ENCODE measurements around the gene TBX5. TPM values are rescaled to one million over a fixed set of nuclear protein-coding genes. Genes with fewer than 3 reads are reported as not detected.

TBX5 gene
- polyA plus RNA-seq, 1 donor (not counting 4 experiments of a cell fraction or from before 2014, with no cell fraction given): not detected

- Histone ChIP-seq H3K27me3 (ENCODE audit: control insufficient read depth, extremely low read depth, insufficient read depth, low read length) (peaks cover 91% of the 10 kb centered on the region), H3K4me1 (ENCODE audit: control insufficient read depth, extremely low read depth, insufficient read depth, low read length) (no peaks in the 10 kb centered on the region), H3K27ac (ENCODE audit: control insufficient read depth, insufficient read depth, low read length) (no peak overlapping the region), H3K4me2 (ENCODE audit: control insufficient read depth, extremely low read depth, insufficient read depth, low read depth, low read length) (no peak overlapping the region), H3K9me1 (ENCODE audit: control insufficient read depth, extremely low read depth, insufficient read depth, low read length) (no peaks in the 10 kb centered on the region), H3K9me3 (ENCODE audit: control insufficient read depth, low read depth, low read length) (no peaks in the 10 kb centered on the region), H3K79me2 (ENCODE audit: control insufficient read depth, insufficient read depth, low read length) (no peaks in the 10 kb centered on the region), H4K20me1 (ENCODE audit: control insufficient read depth, extremely low read depth, insufficient read depth, low read length) (peaks cover 2% of the 10 kb centered on the region), H2AFZ (ENCODE audit: control insufficient read depth, low read length) (no peak overlapping the region), H3K9ac (ENCODE audit: control insufficient read depth, extremely low read depth, insufficient read depth, low read length) (no peak overlapping the region), H3K4me3 (ENCODE audit: control insufficient read depth in 2 of 3, extremely low read depth in 1 of 3, insufficient read depth in 2 of 3, low read depth in 1 of 3, low read length in 3 of 3) (no peak overlapping the region), H3K36me3 (ENCODE audit: control insufficient read depth in 2 of 2, extremely low read depth in 1 of 2, insufficient read depth in 2 of 2, low read length in 2 of 2) (no peaks in the 10 kb centered on the region)
- dilution Hi-C loops (cut with MboI; ENCODE audit: extremely low pct_ligation_motif_present, low sequenced_read_pairs): no loop called here
- no peak for DNase-seq (ENCODE audit: low read depth, low spot score)
- no peak for FAIRE-seq
- TF ChIP-seq EZH2 (IDR thresholded peaks at IDR 0.05; ENCODE audit: low read length) (no peak), CTCF (optimal IDR thresholded peaks at IDR 0.05 in 1 of 3, IDR thresholded peaks at IDR 0.05 in 1 of 3, conservative IDR thresholded peaks at IDR 0.05 in 1 of 3; ENCODE audit: extremely low read depth in 1 of 3, insufficient read depth in 2 of 3, low read length in 3 of 3) (no peak)
Observed at GRCh38 chr12:114412307-114412706, 6.4 kb upstream of the TBX5 start.

GRCh38 chr12:114411071-114411837, 5.3 kb upstream of the TBX5 start:
- dilution Hi-C loops (cut with MboI; ENCODE audit: extremely low pct_ligation_motif_present, low sequenced_read_pairs): no loop called here
- H2AFZ ChIP-seq (ENCODE audit: control insufficient read depth, low read length): no peak overlapping the region
- H3K4me1 ChIP-seq (ENCODE audit: control insufficient read depth, extremely low read depth, insufficient read depth, low read length): no peaks in the 10 kb centered on the region
- no peak overlapping the region for H3K27ac ChIP-seq (ENCODE audit: control insufficient read depth, insufficient read depth, low read length)
- DNase-seq (ENCODE audit: low read depth, low spot score) (no peak), FAIRE-seq (no peak)
- H3K79me2 ChIP-seq (ENCODE audit: control insufficient read depth, insufficient read depth, low read length): no peaks in the 10 kb centered on the region
- no peak for TF ChIP-seq CTCF (optimal IDR thresholded peaks at IDR 0.05 in 1 of 3, IDR thresholded peaks at IDR 0.05 in 1 of 3, conservative IDR thresholded peaks at IDR 0.05 in 1 of 3; ENCODE audit: extremely low read depth in 1 of 3, insufficient read depth in 2 of 3, low read length in 3 of 3)
- H3K9me3 ChIP-seq (ENCODE audit: control insufficient read depth, low read depth, low read length): no peaks in the 10 kb centered on the region
- no peak overlapping the region for H3K9ac ChIP-seq (ENCODE audit: control insufficient read depth, extremely low read depth, insufficient read depth, low read length)
- H3K27me3 ChIP-seq (ENCODE audit: control insufficient read depth, extremely low read depth, insufficient read depth, low read length): peaks cover 99% of the 10 kb centered on the region
- H3K9me1 ChIP-seq (ENCODE audit: control insufficient read depth, extremely low read depth, insufficient read depth, low read length): no peaks in the 10 kb centered on the region
- H3K36me3 ChIP-seq (ENCODE audit: control insufficient read depth in 2 of 2, extremely low read depth in 1 of 2, insufficient read depth in 2 of 2, low read length in 2 of 2): no peaks in the 10 kb centered on the region
- no peak overlapping the region for H3K4me3 ChIP-seq (ENCODE audit: control insufficient read depth in 2 of 3, extremely low read depth in 1 of 3, insufficient read depth in 2 of 3, low read depth in 1 of 3, low read length in 3 of 3)
- H4K20me1 ChIP-seq (ENCODE audit: control insufficient read depth, extremely low read depth, insufficient read depth, low read length): peaks cover 2% of the 10 kb centered on the region
- H3K4me2 ChIP-seq (ENCODE audit: control insufficient read depth, extremely low read depth, insufficient read depth, low read depth, low read length): no peak overlapping the region
